NCI-H69 (cell line): ENCODE data around the gene GCGR.
"Not testable (repeated sequence)": the region's sequence is repeated elsewhere in the genome, so short reads cannot be mapped to it uniquely, and the experiment has no call there.

Source experiments
- DNase-seq: peaks from one replicate; lab custom pipeline; 2025; lab: John Stamatoyannopoulos, UW

GCGR gene

GRCh38 chr17:81832608-81833159, 28.7 kb downstream of the GCGR start:
- DNase-seq: peak; percentile 77

GRCh38 chr17:81833160-81833920, 29.4 kb downstream of the GCGR start, which contains the start of gene MCRIP1:
Gene MCRIP1 (minus strand): TSS chr17:81833291. CDS start chr17:81824506, 8,785 bp downstream.
- DNase-seq: peak; percentile 99

- no peak for DNase-seq
Observed at GRCh38 chr17:81833921-81834830, 30.2 kb downstream of the GCGR start.

GRCh38 chr17:81834831-81835267, 30.9 kb downstream of the GCGR start, which contains the start of gene PPP1R27:
Gene PPP1R27 (minus strand): TSS chr17:81835050. CDS start chr17:81834953, 97 bp downstream.
- DNase-seq: no peak

- DNase-seq: no peak
Observed at GRCh38 chr17:81837641-81838040, 33.7 kb downstream of the GCGR start.

GRCh38 chr17:81838753-81839255, 34.9 kb downstream of the GCGR start:
- DNase-seq: no peak

- DNase-seq: no peak
Observed at GRCh38 chr17:81839301-81839700, 35.4 kb downstream of the GCGR start.

GRCh38 chr17:81840059-81840458, 36.1 kb downstream of the GCGR start:
- not testable (repeated sequence) for DNase-seq

- DNase-seq: no peak
Observed at GRCh38 chr17:81840826-81841778, 37.2 kb downstream of the GCGR start.

GRCh38 chr17:81841866-81842265, 37.9 kb downstream of the GCGR start:
- DNase-seq: no peak

GRCh38 chr17:81842378-81842724, 38.4 kb downstream of the GCGR start:
- no peak for DNase-seq

- DNase-seq: no peak
Observed at GRCh38 chr17:81842725-81843504, 39.0 kb downstream of the GCGR start.

- no peak for DNase-seq
Observed at GRCh38 chr17:81843713-81844326, 39.9 kb downstream of the GCGR start.

GRCh38 chr17:81844327-81844851, 40.4 kb downstream of the GCGR start:
- no peak for DNase-seq

- DNase-seq: no peak
Observed at GRCh38 chr17:81844887-81845286, 40.9 kb downstream of the GCGR start.

- no peak for DNase-seq
Observed at GRCh38 chr17:81845361-81845760, 41.4 kb downstream of the GCGR start.

- no peak for DNase-seq
Observed at GRCh38 chr17:81845881-81846742, 42.2 kb downstream of the GCGR start.
